H9 (cell line): Measurements from ENCODE around the gene KAT2B. TPM values are rescaled to one million over a fixed set of nuclear protein-coding genes. Genes with fewer than 3 reads are reported as not detected.

Experiments
- DNase-seq: peaks from one replicate; pipeline ENCODE4 v3.0.0-alpha.2; 2017
- H2AFZ ChIP-seq: one replicate; pipeline ENCODE4 v1.6.1; 2013; ENCODE audit warnings: mild to moderate bottlenecking, low read length, control low read depth, moderate library complexity
- H2AK5ac ChIP-seq: 2 replicates; pipeline ENCODE4 v1.6.1; 2013; ENCODE audit warnings: low read length, control low read depth, mixed read lengths; ENCODE audit not compliant: insufficient read length
- H2BK120ac ChIP-seq: one replicate; pipeline ENCODE4 v1.6.1; 2013; ENCODE audit warnings: low read depth, mild to moderate bottlenecking, low read length, control low read depth, inconsistent platforms; ENCODE audit not compliant: poor library complexity, severe bottlenecking
- H2BK12ac ChIP-seq: 2 replicates; pipeline ENCODE4 v1.6.1; 2013; ENCODE audit warnings: low read length, control low read depth, mixed read lengths, low read depth; ENCODE audit not compliant: insufficient read length
- H2BK15ac ChIP-seq: 2 replicates; pipeline ENCODE4 v1.6.1; 2013; ENCODE audit warnings: low read depth, low read length, control low read depth
- H2BK20ac ChIP-seq: one replicate; pipeline ENCODE4 v1.6.1; 2013; ENCODE audit warnings: low read depth, mild to moderate bottlenecking, low read length, control low read depth, inconsistent platforms; ENCODE audit not compliant: poor library complexity, severe bottlenecking
- H2BK5ac ChIP-seq: 2 replicates; pipeline ENCODE4 v1.6.1; 2013; ENCODE audit warnings: low read length, control low read depth, mixed read lengths; ENCODE audit not compliant: insufficient read length
- H3K14ac ChIP-seq: 2 replicates; pipeline ENCODE4 v1.6.1; 2013; ENCODE audit warnings: low read length, control low read depth; ENCODE audit not compliant: insufficient read depth
- H3K18ac ChIP-seq: 2 replicates; pipeline ENCODE4 v1.6.1; 2013; ENCODE audit warnings: low read depth, mild to moderate bottlenecking, mixed read lengths, low read length, control low read depth; ENCODE audit not compliant: insufficient read length
- H3K23ac ChIP-seq: 2 replicates; pipeline ENCODE4 v1.6.1; 2013; ENCODE audit warnings: low read length, control low read depth, mixed read lengths, low read depth; ENCODE audit not compliant: insufficient read length
- H3K23me2 ChIP-seq: 2 replicates; pipeline ENCODE4 v1.6.1; 2013; ENCODE audit warnings: low read depth, mild to moderate bottlenecking, mixed read lengths, low read length, control low read depth; ENCODE audit not compliant: insufficient read length, poor library complexity, severe bottlenecking
- H3K27ac ChIP-seq: 2 replicates; pipeline ENCODE4 v1.5.1; 2013; ENCODE audit warnings: low read length, control low read depth, mixed read lengths, low read depth; ENCODE audit not compliant: insufficient read length
- H3K27me3 ChIP-seq: 2 replicates; pipeline ENCODE4 v1.6.1; 2013; ENCODE audit warnings: low read length, control low read depth, inconsistent platforms; ENCODE audit not compliant: insufficient read depth
- H3K4ac ChIP-seq: 2 replicates; pipeline ENCODE4 v1.6.1; 2013; ENCODE audit warnings: low read depth, mild to moderate bottlenecking, control low read depth, inconsistent platforms, low read length, moderate library complexity
- H3K4me1 ChIP-seq: 2 replicates; pipeline ENCODE4 v1.6.1; 2013; ENCODE audit warnings: low read length, control low read depth, inconsistent platforms; ENCODE audit not compliant: insufficient read depth
- H3K4me2 ChIP-seq: 2 replicates; pipeline ENCODE4 v1.6.1; 2013; ENCODE audit warnings: low read length, control low read depth, mixed read lengths; ENCODE audit not compliant: insufficient read length, insufficient read depth
- H3K56ac ChIP-seq: 2 replicates; pipeline ENCODE4 v1.6.1; 2013; ENCODE audit warnings: low read depth, mild to moderate bottlenecking, mixed read lengths, low read length, control low read depth; ENCODE audit not compliant: insufficient read length
- H3K79me1 ChIP-seq: 2 replicates; pipeline ENCODE4 v1.6.1; 2013; ENCODE audit warnings: low read depth, mild to moderate bottlenecking, moderate library complexity, low read length, control low read depth, inconsistent platforms; ENCODE audit not compliant: insufficient read depth, poor library complexity, severe bottlenecking
- H3K79me2 ChIP-seq: 2 replicates; pipeline ENCODE4 v1.6.1; 2013; ENCODE audit warnings: low read length, control low read depth, inconsistent platforms; ENCODE audit not compliant: insufficient read depth
- H3K9ac ChIP-seq: 2 replicates; pipeline ENCODE4 v1.6.1; 2013; ENCODE audit warnings: low read length, control low read depth, mixed read lengths; ENCODE audit not compliant: insufficient read length; ENCODE audit errors: extremely low read depth
- H3K9me3 ChIP-seq: one replicate; pipeline ENCODE4 v1.6.1; 2013; ENCODE audit warnings: low read depth, low read length, inconsistent platforms; ENCODE audit not compliant: control insufficient read depth
- H3T11ph ChIP-seq: one replicate; pipeline ENCODE4 v1.6.1; 2013; ENCODE audit warnings: mild to moderate bottlenecking, low read length, control low read depth, inconsistent platforms
- H4K20me1 ChIP-seq: one replicate; pipeline ENCODE4 v1.6.1; 2013; ENCODE audit not compliant: control insufficient read depth, insufficient read length, insufficient read depth
- H4K5ac ChIP-seq: 2 replicates; pipeline ENCODE4 v1.6.1; 2013; ENCODE audit warnings: low read depth, mild to moderate bottlenecking, mixed read lengths, low read length, control low read depth; ENCODE audit not compliant: insufficient read length
- H4K8ac ChIP-seq: replicated peaks from 2 replicates; pipeline ENCODE4 v1.6.1; 2013; ENCODE audit warnings: low read length, control low read depth, mixed read lengths, low read depth; ENCODE audit not compliant: insufficient read length
- H4K91ac ChIP-seq: 2 replicates; pipeline ENCODE4 v1.6.1; 2013; ENCODE audit warnings: low read depth, mild to moderate bottlenecking, moderate library complexity, mixed read lengths, low read length, control low read depth; ENCODE audit not compliant: insufficient read length
- H3K27ac Mint-ChIP-seq, 3 experiments: 2 replicates in 2 of 3; 3 replicates in 1 of 3; pipeline ENCODE4 v1.8.0; 2020 to 2021; ENCODE audit warnings: mixed read lengths in 3 of 3, mild to moderate bottlenecking in 1 of 3, moderate library complexity in 1 of 3
- H3K27me3 Mint-ChIP-seq: 2 replicates; pipeline ENCODE4 v1.8.0; 2021; ENCODE audit warnings: low read depth, mild to moderate bottlenecking, moderate library complexity, mixed read lengths
- H3K36me3 Mint-ChIP-seq, 3 experiments: 2 replicates in 2 of 3; 3 replicates in 1 of 3; pipeline ENCODE4 v1.8.0; 2020 to 2021; ENCODE audit warnings: low read depth in 3 of 3, mixed read lengths in 3 of 3; ENCODE audit not compliant: insufficient read depth in 1 of 3
- H3K4me1 Mint-ChIP-seq, 2 experiments: 2 replicates each; pipeline ENCODE4 v1.8.0; 2020; ENCODE audit warnings: mixed read lengths in 2 of 2
- H3K4me3 Mint-ChIP-seq, 2 experiments: 2 replicates in 1 of 2; 3 replicates in 1 of 2; pipeline ENCODE4 v1.8.0; 2020 to 2021; ENCODE audit warnings: mild to moderate bottlenecking in 2 of 2, mixed read lengths in 2 of 2, moderate library complexity in 1 of 2
- H3K9me3 Mint-ChIP-seq, 2 experiments: 2 replicates in 1 of 2; 3 replicates in 1 of 2; pipeline ENCODE4 v1.8.0; 2020; ENCODE audit warnings: mild to moderate bottlenecking in 2 of 2, mixed read lengths in 2 of 2, moderate library complexity in 1 of 2
- CTCF ChIP-seq: fragments of 200-600 bp; sonication (generic); conservative IDR thresholded peaks from 3 replicates; pipeline ENCODE4 v1.8.0; 2021; ENCODE audit warnings: antibody characterized with exemption, mild to moderate bottlenecking
- WGBS: extraction: QIAGEN DNeasy Blood & Tissue Kit; methylation state at CpG from one replicate; pipeline ENCODE4 v1.1.7; 2013; ENCODE audit warnings: missing lambda C conversion rate, low lambda C conversion rate, mixed read lengths; ENCODE audit not compliant: insufficient read length; ENCODE audit errors: extremely low coverage; 5-methylcytosine and 5-hydroxymethylcytosine counted together
- total RNA-seq: library from RNA; stranded (reverse); gene quantifications from 2 replicates; pipeline ENCODE4 v1.2.1, GENCODE V29; 2021

Gene KAT2B
- total RNA-seq, 1 experiment from 2014 or later: 6.3 TPM

GRCh38 chr3:20079621-20080020, 39.4 kb downstream of the KAT2B start:
- WGBS: no CpG with 5 or more reads among the region's 5 CpGs

More at GRCh38 chr3:20079621-20080020, 39.4 kb downstream of the KAT2B start:
- peaks cover 21 to 24% of the 10 kb centered on the region in 2 experiments for H3K4me1 Mint-ChIP-seq
- TF ChIP-seq CTCF: no peak
- Histone ChIP-seq H3K4me1 (no peaks in the 10 kb centered on the region), H2BK15ac (no peak overlapping the region), H3K18ac (no peak overlapping the region), H3K27me3 (no peaks in the 10 kb centered on the region), H2BK20ac (no peak overlapping the region), H3K56ac (no peak overlapping the region), H3K9me3 (no peaks in the 10 kb centered on the region), H3K9ac (no peak overlapping the region), H3T11ph (no peak overlapping the region), H3K79me1 (no peaks in the 10 kb centered on the region), H3K4ac (no peak overlapping the region), H4K5ac (no peak overlapping the region), H3K27ac (no peak overlapping the region), H3K14ac (no peak overlapping the region), H2AFZ (no peak overlapping the region), H2BK5ac (no peak overlapping the region), H2BK12ac (no peak overlapping the region), H4K8ac (no peak overlapping the region), H3K23ac (no peak overlapping the region), H2BK120ac (no peak overlapping the region), H3K4me2 (no peak overlapping the region), H4K91ac (no peak overlapping the region), H3K79me2 (no peaks in the 10 kb centered on the region), H4K20me1 (no peaks in the 10 kb centered on the region), H3K23me2 (no peaks in the 10 kb centered on the region), H2AK5ac (no peak overlapping the region)
- no peaks in the 10 kb centered on the region for H3K9me3 Mint-ChIP-seq
- no peak overlapping the region for H3K4me3 Mint-ChIP-seq
- H3K27ac Mint-ChIP-seq: peak overlapping the region in 2 of 3 experiments; percentile 45 to 46; a peak in 4 of 7 replicates
- no peak for DNase-seq
- H3K27me3 Mint-ChIP-seq: no peaks in the 10 kb centered on the region; the same call in 1 of the 2 replicates
- H3K36me3 Mint-ChIP-seq: no peaks in the 10 kb centered on the region
